ENCODE results near the gene ABHD12. TPM values are rescaled to one million over a fixed set of nuclear protein-coding genes. Genes with fewer than 3 reads are reported as not detected.
A peak's percentile ranks its signal among the peaks of the same experiment; 100 is the strongest.
"Not testable (repeated sequence)": the region's sequence is repeated elsewhere in the genome, so short reads cannot be mapped to it uniquely, and the experiment has no call there.

Gene ABHD12
- total RNA-seq, 2 donors from 2014 or later, result 70.1 to 84.7 TPM

DNA sequence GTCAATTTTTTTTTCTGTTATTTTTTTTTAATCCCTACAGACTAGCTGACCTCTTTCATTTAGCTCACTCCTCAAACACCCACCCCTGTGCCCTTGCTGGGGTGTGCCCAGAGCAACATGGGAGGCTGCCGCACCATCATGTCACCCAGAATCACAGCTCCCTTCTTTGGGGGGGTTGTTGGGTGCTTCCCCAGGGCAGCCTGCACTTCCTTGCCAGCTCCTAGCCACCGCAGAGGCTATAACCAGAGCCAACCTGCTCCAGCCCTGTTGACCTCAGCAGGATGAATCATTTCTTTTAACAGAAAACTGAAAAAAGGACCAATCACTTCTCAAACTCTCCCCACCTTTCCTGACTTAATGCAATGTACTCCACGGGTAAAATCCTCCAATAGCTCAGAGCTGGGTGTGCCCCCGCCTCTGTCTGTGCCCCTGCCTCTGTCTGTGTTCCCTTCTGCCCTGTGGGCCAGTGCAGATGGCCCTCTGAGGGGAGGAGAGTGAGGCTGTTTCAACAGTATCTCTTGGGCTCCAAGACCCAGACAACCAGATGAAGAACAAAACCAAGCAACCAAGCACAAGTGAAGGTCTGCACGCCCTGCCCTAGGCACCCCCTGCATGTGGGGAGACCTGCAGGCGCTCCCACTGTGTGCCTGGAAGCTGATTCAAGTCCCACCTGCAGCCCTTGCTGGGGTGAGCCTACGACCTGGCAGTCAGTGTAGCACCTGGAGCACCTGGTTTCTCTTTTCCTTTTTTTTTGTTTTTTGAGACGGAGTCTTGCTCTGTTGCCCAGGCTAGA is 75.0 kb downstream of the ABHD12 start:
- Histone ChIP-seq H3K4me1 (replicated peaks) (peaks cover 2% of the 10 kb centered on the region), H3K4me3 (no peak overlapping the region), H3K36me3 (no peaks in the 10 kb centered on the region), H3K27me3 (replicated peaks; ENCODE audit: insufficient read depth) (no peaks in the 10 kb centered on the region), H3K9me3 (no peaks in the 10 kb centered on the region), H3K27ac (no peak overlapping the region)
- 82% methylated on average over 8 of the region's 8 CpGs for WGBS
- no peak for DNase-seq (ENCODE audit: low spot score)
- TF ChIP-seq POLR2A (IDR thresholded peaks at IDR 0.05) (no peak), POLR2AphosphoS5 (IDR thresholded peaks at IDR 0.05) (no peak)
- TF ChIP-seq, protein P1, sequence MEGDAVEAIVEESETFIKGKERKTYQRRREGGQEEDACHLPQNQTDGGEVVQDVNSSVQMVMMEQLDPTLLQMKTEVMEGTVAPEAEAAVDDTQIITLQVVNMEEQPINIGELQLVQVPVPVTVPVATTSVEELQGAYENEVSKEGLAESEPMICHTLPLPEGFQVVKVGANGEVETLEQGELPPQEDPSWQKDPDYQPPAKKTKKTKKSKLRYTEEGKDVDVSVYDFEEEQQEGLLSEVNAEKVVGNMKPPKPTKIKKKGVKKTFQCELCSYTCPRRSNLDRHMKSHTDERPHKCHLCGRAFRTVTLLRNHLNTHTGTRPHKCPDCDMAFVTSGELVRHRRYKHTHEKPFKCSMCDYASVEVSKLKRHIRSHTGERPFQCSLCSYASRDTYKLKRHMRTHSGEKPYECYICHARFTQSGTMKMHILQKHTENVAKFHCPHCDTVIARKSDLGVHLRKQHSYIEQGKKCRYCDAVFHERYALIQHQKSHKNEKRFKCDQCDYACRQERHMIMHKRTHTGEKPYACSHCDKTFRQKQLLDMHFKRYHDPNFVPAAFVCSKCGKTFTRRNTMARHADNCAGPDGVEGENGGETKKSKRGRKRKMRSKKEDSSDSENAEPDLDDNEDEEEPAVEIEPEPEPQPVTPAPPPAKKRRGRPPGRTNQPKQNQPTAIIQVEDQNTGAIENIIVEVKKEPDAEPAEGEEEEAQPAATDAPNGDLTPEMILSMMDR (IDR thresholded peaks at IDR 0.05), result no peak
- intact Hi-C loops (cut with DNase I), result no loop called here

GRCh38 chr20:25314497-25315417 is 75.9 kb downstream of the ABHD12 start:
- peaks cover 2% of the 10 kb centered on the region for H3K4me1 ChIP-seq (replicated peaks)
- no peak for DNase-seq (ENCODE audit: low spot score)
- intact Hi-C loops (cut with DNase I), result no loop called here
- WGBS, result 87% methylated on average over 17 of the region's 17 CpGs
- no peak overlapping the region for H3K4me3 ChIP-seq
- H3K27ac ChIP-seq, result no peak overlapping the region
- no peaks in the 10 kb centered on the region for H3K9me3 ChIP-seq
- H3K36me3 ChIP-seq, result no peaks in the 10 kb centered on the region
- TF ChIP-seq, protein P1 (IDR thresholded peaks at IDR 0.05), result no peak
- no peak for TF ChIP-seq POLR2AphosphoS5 (IDR thresholded peaks at IDR 0.05)
- no peak for TF ChIP-seq POLR2A (IDR thresholded peaks at IDR 0.05)
- no peaks in the 10 kb centered on the region for H3K27me3 ChIP-seq (replicated peaks; ENCODE audit: insufficient read depth)

DNA sequence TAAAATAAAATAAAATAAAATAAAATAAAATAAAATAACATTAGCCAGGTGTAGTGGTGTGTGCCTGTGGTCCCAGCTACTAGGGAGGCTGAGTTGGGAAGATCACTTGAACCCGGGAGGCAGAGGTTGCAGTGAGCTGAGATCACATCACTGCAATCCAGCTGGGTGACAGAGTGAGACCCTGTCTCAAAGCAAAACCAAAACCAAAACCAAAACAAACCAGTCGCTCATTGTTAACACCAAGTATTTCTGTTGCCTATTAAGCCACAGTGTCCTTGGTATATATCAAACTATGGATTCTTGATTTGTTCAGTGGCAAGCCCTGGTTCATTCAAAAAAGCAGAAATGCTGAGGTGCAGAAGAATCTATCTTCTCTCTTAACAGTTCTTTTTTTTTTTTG is 77.0 kb downstream of the ABHD12 start:
- Histone ChIP-seq H3K27ac (no peak overlapping the region), H3K4me3 (no peak overlapping the region), H3K36me3 (no peaks in the 10 kb centered on the region), H3K4me1 (replicated peaks) (peaks cover 2% of the 10 kb centered on the region), H3K27me3 (replicated peaks; ENCODE audit: insufficient read depth) (no peaks in the 10 kb centered on the region), H3K9me3 (no peaks in the 10 kb centered on the region)
- WGBS, result 88% methylated on average over 2 of the region's 2 CpGs
- intact Hi-C loops (cut with DNase I), result no loop called here
- DNase-seq (ENCODE audit: low spot score), result no peak
- TF ChIP-seq POLR2AphosphoS5 (IDR thresholded peaks at IDR 0.05), result no peak

DNA sequence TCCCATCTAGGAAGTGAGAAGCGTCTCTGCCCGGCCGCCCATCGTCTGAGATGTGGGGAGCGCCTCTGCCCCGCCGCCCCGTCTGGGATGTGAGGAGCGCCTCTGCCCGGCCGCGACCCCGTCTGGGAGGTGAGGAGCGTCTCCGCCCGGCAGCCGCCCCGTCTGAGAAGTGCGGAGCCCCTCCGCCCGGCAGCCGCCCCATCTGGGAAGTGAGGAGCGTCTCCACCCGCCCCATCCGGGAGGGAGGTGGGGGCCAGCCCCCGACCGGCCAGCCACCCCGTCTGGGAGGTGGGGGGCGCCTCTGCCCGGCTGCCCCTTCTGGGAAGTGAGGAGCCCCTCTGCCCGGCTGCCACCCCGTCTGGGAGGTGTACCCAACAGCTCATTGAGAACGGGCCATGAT is 77.9 kb downstream of the ABHD12 start:
- DNase-seq (ENCODE audit: low spot score); H3K36me3 ChIP-seq; intact Hi-C loops (cut with DNase I); H3K4me1 ChIP-seq (replicated peaks); H3K4me3 ChIP-seq; H3K27ac ChIP-seq; H3K27me3 ChIP-seq (replicated peaks; ENCODE audit: insufficient read depth); H3K9me3 ChIP-seq: not testable (repeated sequence)
- WGBS, result 100% methylated on average over 3 of the region's 33 CpGs

- Histone ChIP-seq H3K36me3 (no peaks in the 10 kb centered on the region), H3K27me3 (replicated peaks; ENCODE audit: insufficient read depth) (no peaks in the 10 kb centered on the region), H3K4me3 (no peak overlapping the region), H3K4me1 (replicated peaks) (peaks cover 2% of the 10 kb centered on the region), H3K27ac (peak overlapping the region; percentile 44 to 65), H3K9me3 (no peaks in the 10 kb centered on the region)
- DNase-seq (ENCODE audit: low spot score), result no peak
- TF ChIP-seq POLR2A (IDR thresholded peaks at IDR 0.05) (no peak), POLR2AphosphoS5 (IDR thresholded peaks at IDR 0.05) (no peak)
- TF ChIP-seq, protein P1 (IDR thresholded peaks at IDR 0.05), result no peak
- WGBS, result 67% methylated on average over 6 of the region's 6 CpGs
- intact Hi-C loops (cut with DNase I), result no loop called here
Observed at GRCh38 chr20:25310921-25311728, 79.5 kb downstream of the ABHD12 start.
